HepG2 (cell line): ENCODE data around the gene NFKBIA. TPM values are rescaled to one million over a fixed set of nuclear protein-coding genes. Genes with fewer than 3 reads are reported as not detected.

Source experiments
- HNF4G ChIP-seq, 2 experiments: sonication (generic) in 1 of 2; formaldehyde crosslinking in 1 of 2; IDR thresholded peaks; 2 replicates each; pipeline versions ENCODE4 v1.4.0 to v1.6.1; 2011 to 2020; ENCODE audit warnings: borderline replicate concordance in 2 of 2, low read depth in 2 of 2, mild to moderate bottlenecking in 2 of 2, low read length in 1 of 2, missing genetic modification reagents in 1 of 2, moderate library complexity in 1 of 2
- JDP2 ChIP-seq: sonication (generic); formaldehyde crosslinking; IDR thresholded peaks from 2 replicates; pipeline ENCODE4 v1.8.1; 2022; ENCODE audit warnings: missing genetic modification reagents, borderline replicate concordance
- KLF11 ChIP-seq: IDR thresholded peaks from 2 replicates; pipeline ENCODE4 v1.6.1; 2016; ENCODE audit warnings: missing compliant biosample characterization
- LBX2 ChIP-seq: sonication (generic); formaldehyde crosslinking; IDR thresholded peaks from 2 replicates; pipeline ENCODE4 v1.5.0; 2020; ENCODE audit warnings: missing genetic modification reagents, mild to moderate bottlenecking, borderline replicate concordance
- PAXIP1 ChIP-seq: sonication (generic); formaldehyde crosslinking; conservative IDR thresholded peaks from 2 replicates; pipeline ENCODE4 v1.4.0; 2020; ENCODE audit warnings: mild to moderate bottlenecking, missing genetic modification reagents, moderate library complexity
- PCBP2 ChIP-seq: fragments of 200-400 bp; formaldehyde crosslinking; optimal IDR thresholded peaks from 2 replicates; pipeline ENCODE3; 2018; ENCODE audit warnings: low read length, low read depth; ENCODE audit not compliant: poor library complexity, severe bottlenecking
- RBAK ChIP-seq: sonication (generic); formaldehyde crosslinking; IDR thresholded peaks from 2 replicates; pipeline ENCODE4 v1.5.1; 2020; ENCODE audit warnings: mild to moderate bottlenecking, missing genetic modification reagents
- SETDB1 ChIP-seq: sonication (generic); formaldehyde crosslinking; IDR thresholded peaks from 2 replicates; pipeline ENCODE4 v1.5.1; 2020; ENCODE audit warnings: missing genetic modification reagents, mild to moderate bottlenecking, borderline replicate concordance
- SIX1 ChIP-seq: sonication (generic); formaldehyde crosslinking; IDR thresholded peaks from 2 replicates; pipeline ENCODE4 v1.4.0; 2020; ENCODE audit warnings: missing genetic modification reagents, borderline replicate concordance
- SIX4 ChIP-seq: sonication (generic); formaldehyde crosslinking; IDR thresholded peaks from 2 replicates; pipeline ENCODE4 v1.4.0; 2020; ENCODE audit warnings: missing genetic modification reagents
- TBP ChIP-seq: sonication (generic); formaldehyde crosslinking; IDR thresholded peaks from 2 replicates; pipeline ENCODE4 v1.5.0; 2020; ENCODE audit warnings: missing genetic modification reagents
- TBX2 ChIP-seq: sonication (generic); formaldehyde crosslinking; IDR thresholded peaks from 2 replicates; pipeline ENCODE4 v1.5.0; 2020; ENCODE audit warnings: missing genetic modification reagents, mild to moderate bottlenecking, borderline replicate concordance
- TFDP2 ChIP-seq: sonication (generic); formaldehyde crosslinking; IDR thresholded peaks from 2 replicates; pipeline ENCODE4 v1.4.0; 2020; ENCODE audit warnings: missing genetic modification reagents
- TIGD3 ChIP-seq: sonication (generic); formaldehyde crosslinking; IDR thresholded peaks from 2 replicates; pipeline ENCODE4 v1.5.1; 2020; ENCODE audit warnings: mild to moderate bottlenecking, missing genetic modification reagents, borderline replicate concordance
- XBP1 ChIP-seq: sonication (generic); formaldehyde crosslinking; IDR thresholded peaks from 2 replicates; pipeline ENCODE4 v1.5.0; 2020; ENCODE audit warnings: missing genetic modification reagents
- ZNF337 ChIP-seq: sonication (generic); formaldehyde crosslinking; IDR thresholded peaks from 2 replicates; pipeline ENCODE4 v1.5.1; 2020; ENCODE audit warnings: missing genetic modification reagents, low read depth, mild to moderate bottlenecking, borderline replicate concordance
- ZNF382 ChIP-seq: sonication (generic); formaldehyde crosslinking; IDR thresholded peaks from 2 replicates; pipeline ENCODE4 v1.5.0; 2020; ENCODE audit warnings: missing genetic modification reagents, mild to moderate bottlenecking, borderline replicate concordance
- ZNF451 ChIP-seq: sonication (generic); formaldehyde crosslinking; IDR thresholded peaks from 2 replicates; pipeline ENCODE4 v1.5.0; 2020; ENCODE audit warnings: mild to moderate bottlenecking, missing genetic modification reagents
- ZNF569 ChIP-seq: sonication (generic); formaldehyde crosslinking; IDR thresholded peaks from 2 replicates; pipeline ENCODE4 v1.5.0; 2020; ENCODE audit warnings: mild to moderate bottlenecking, missing genetic modification reagents, moderate library complexity, borderline replicate concordance
- ZNF704 ChIP-seq: sonication (generic); formaldehyde crosslinking; IDR thresholded peaks from 2 replicates; pipeline ENCODE4 v1.8.1; 2023; ENCODE audit warnings: mild to moderate bottlenecking, inconsistent platforms, moderate library complexity, missing genetic modification reagents, borderline replicate concordance
- polyA plus RNA-seq, 8 experiments: library from polyadenylated mRNA; depleted of rRNA in 3 of 8; stranded (reverse) in 7 of 8; unstranded in 1 of 8; fragments of >200 nt; fragmentation: Illumina TruSeq in 4 of 8; extraction: Trizol in 4 of 8; gene quantifications; 2 replicates each; pipeline versions ENCODE4 v1.2.1 to v1.2.3, GENCODE V29; 2011 to 2016; ENCODE audit warnings: low read depth in 4 of 8, missing spikeins in 1 of 8, mixed read lengths in 1 of 8; ENCODE audit not compliant: insufficient read depth in 1 of 8
- total RNA-seq, 5 experiments: library from RNA; depleted of rRNA; stranded (reverse); fragments of >200 nt; fragmentation: Illumina TruSeq; extraction: Trizol; gene quantifications; 2 replicates each; pipeline ENCODE4 v1.2.3, GENCODE V29; 2016; ENCODE audit warnings: low read depth in 1 of 5

Gene NFKBIA
- total and polyA plus RNA-seq, 2 of the 13 experiments (the other 11 are each of a cell fraction or from before 2014, with no cell fraction given), result 197 to 319 TPM

- TF ChIP-seq TIGD3 (no peak), ZNF569 (CRISPR knock-in tag) (no peak), SETDB1 (no peak), TBP (CRISPR knock-in tag) (0 out of 2 replicates have a peak, but pooled peaks have one; percentile 60), JDP2 (CRISPR knock-in tag) (no peak), TFDP2 (CRISPR knock-in tag) (no peak), PAXIP1 (CRISPR knock-in tag) (peak; percentile 94), XBP1 (CRISPR knock-in tag) (no peak), LBX2 (CRISPR knock-in tag) (no peak), KLF11 (CRISPR knock-in tag) (no peak; the same call in 1 of the 2 replicates), ZNF382 (no peak), ZNF704 (CRISPR knock-in tag) (peak; percentile 28; the same call in 1 of the 2 replicates), RBAK (CRISPR knock-in tag) (no peak; the same call in 1 of the 2 replicates), SIX1 (CRISPR knock-in tag) (no peak), HNF4G (IDR thresholded peaks at IDR 0.05; ENCODE audit: borderline replicate concordance, low read depth, low read length) (peak; percentile 84), HNF4G (CRISPR knock-in tag; IDR thresholded peaks at IDR 0.05; ENCODE audit: borderline replicate concordance, low read depth) (peak; percentile 90; the same call in 1 of the 2 replicates), ZNF337 (CRISPR knock-in tag) (peak; percentile 93; the same call in 1 of the 2 replicates), SIX4 (peak; percentile 62; the same call in 1 of the 2 replicates), ZNF451 (CRISPR knock-in tag) (peak; percentile 9; the same call in 1 of the 2 replicates), TBX2 (CRISPR knock-in tag) (peak; percentile 64), PCBP2 (no peak)
Observed at GRCh38 chr14:35355981-35356841, 48.3 kb downstream of the NFKBIA start (continued).
